ENCODE measurements around the gene ARRDC4.

The ARRDC4 gene

GRCh38 chr15:97976766-97977503 is 16.4 kb downstream of the ARRDC4 start:
- no peak for TF ChIP-seq CTCF (IDR thresholded peaks at IDR 0.05)
- Mint-ChIP-seq H3K9me3 (no peaks in the 10 kb centered on the region), H3K36me3 (ENCODE audit: low read depth) (peaks cover 21% of the 10 kb centered on the region), H3K4me3 (no peak overlapping the region), H3K4me1 (peaks cover 15% of the 10 kb centered on the region), H3K27ac (no peak overlapping the region), H3K27me3 (ENCODE audit: low read depth, poor library complexity) (peaks cover 7% of the 10 kb centered on the region)
- no peak for DNase-seq

DNA sequence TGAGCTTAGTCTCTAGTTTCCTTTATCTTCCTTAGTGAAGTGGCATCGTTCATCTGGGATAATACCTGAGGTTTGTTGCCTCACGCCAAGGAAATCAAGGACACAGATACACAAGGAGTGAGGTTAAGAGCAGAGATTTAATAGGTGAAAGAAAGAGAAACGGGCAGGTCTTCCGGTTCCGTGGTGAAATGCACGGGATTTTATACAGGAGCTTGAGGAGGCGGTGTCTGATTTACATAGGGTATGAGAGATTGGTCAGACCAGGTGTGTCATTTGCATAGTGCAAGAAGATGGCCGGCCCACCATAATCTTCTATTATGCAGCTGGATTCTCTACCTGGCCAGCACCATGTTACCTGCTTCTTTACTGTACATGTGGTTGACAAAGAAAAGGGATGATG is 17.2 kb downstream of the ARRDC4 start:
- no peak for TF ChIP-seq CTCF (IDR thresholded peaks at IDR 0.05)
- Mint-ChIP-seq H3K27ac (no peak overlapping the region), H3K27me3 (ENCODE audit: low read depth, poor library complexity) (peaks cover 7% of the 10 kb centered on the region), H3K4me1 (peaks cover 15% of the 10 kb centered on the region), H3K9me3 (no peaks in the 10 kb centered on the region), H3K4me3 (no peak overlapping the region), H3K36me3 (ENCODE audit: low read depth) (peaks cover 14% of the 10 kb centered on the region)
- DNase-seq, result no peak

- Mint-ChIP-seq H3K27me3 (ENCODE audit: low read depth, poor library complexity) (peaks cover 10% of the 10 kb centered on the region), H3K4me3 (no peak overlapping the region), H3K9me3 (no peaks in the 10 kb centered on the region), H3K4me1 (peaks cover 15% of the 10 kb centered on the region), H3K27ac (no peak overlapping the region), H3K36me3 (ENCODE audit: low read depth) (peaks cover 7% of the 10 kb centered on the region)
- no peak for TF ChIP-seq CTCF (IDR thresholded peaks at IDR 0.05)
- no peak for DNase-seq
Observed at GRCh38 chr15:97978401-97979139, 18.1 kb downstream of the ARRDC4 start.

- Mint-ChIP-seq H3K27me3 (ENCODE audit: low read depth, poor library complexity) (peaks cover 10% of the 10 kb centered on the region), H3K4me1 (peaks cover 15% of the 10 kb centered on the region), H3K36me3 (ENCODE audit: low read depth) (peaks cover 3% of the 10 kb centered on the region), H3K4me3 (no peak overlapping the region), H3K9me3 (no peaks in the 10 kb centered on the region), H3K27ac (no peak overlapping the region)
- no peak for DNase-seq
- TF ChIP-seq CTCF (IDR thresholded peaks at IDR 0.05), result no peak
Observed at GRCh38 chr15:97979140-97979520, 18.6 kb downstream of the ARRDC4 start.

- peaks cover 20% of the 10 kb centered on the region for H3K4me1 Mint-ChIP-seq
- no peak for TF ChIP-seq CTCF (IDR thresholded peaks at IDR 0.05)
- H3K36me3 Mint-ChIP-seq (ENCODE audit: low read depth), result peaks cover 3% of the 10 kb centered on the region
- peaks cover 13% of the 10 kb centered on the region for H3K27me3 Mint-ChIP-seq (ENCODE audit: low read depth, poor library complexity)
- DNase-seq, result no peak
- peaks cover 5% of the 10 kb centered on the region for H3K9me3 Mint-ChIP-seq
- no peak overlapping the region for H3K27ac Mint-ChIP-seq
- no peak overlapping the region for H3K4me3 Mint-ChIP-seq
Observed at GRCh38 chr15:97981058-97981457, 20.6 kb downstream of the ARRDC4 start.
